Activated CD4-positive, alpha-beta T cell treated with anti-CD3 and anti-CD28 coated beads, Interleukin-2, amount 10 ng/mL, durations not matched to agents 7 days and 5 days (primary cell): ENCODE measurements around the gene CAP1. TPM values are rescaled to one million over a fixed set of nuclear protein-coding genes. Genes with fewer than 3 reads are reported as not detected.
"Not testable (repeated sequence)": the region's sequence is repeated elsewhere in the genome, so short reads cannot be mapped to it uniquely, and the experiment has no call there.

Experiments used
- CTCF ChIA-PET: fragments of 350-600 bp; sonication (Branson Sonifier 250); formaldehyde crosslinking; loops from one replicate; lab custom pipeline; 2021; ENCODE audit warnings: antibody characterized with exemption; lab: Charles Lee
- POLR2A ChIA-PET: fragments of 350-600 bp; sonication (Branson Sonifier 250); formaldehyde crosslinking; loops from one replicate; lab custom pipeline; 2021; ENCODE audit warnings: antibody characterized with exemption; lab: Charles Lee
- DNase-seq: peaks from one replicate; pipeline ENCODE4 v3.0.0-alpha.2; 2020
- H3K27ac Mint-ChIP-seq: one replicate; pipeline ENCODE4 v1.8.0; 2021; ENCODE audit warnings: mild to moderate bottlenecking, moderate library complexity, mixed read lengths
- H3K27me3 Mint-ChIP-seq: one replicate; pipeline ENCODE4 v1.8.0; 2021; ENCODE audit warnings: mixed read lengths
- H3K36me3 Mint-ChIP-seq: one replicate; pipeline ENCODE4 v1.8.0; 2021; ENCODE audit warnings: low read depth, mixed read lengths
- H3K4me1 Mint-ChIP-seq: one replicate; pipeline ENCODE4 v1.8.0; 2021; ENCODE audit warnings: mixed read lengths
- H3K4me3 Mint-ChIP-seq: one replicate; pipeline ENCODE4 v1.8.0; 2021; ENCODE audit warnings: mild to moderate bottlenecking, moderate library complexity, mixed read lengths
- H3K9me3 Mint-ChIP-seq: one replicate; pipeline ENCODE4 v1.8.0; 2021; ENCODE audit warnings: mixed read lengths
- total RNA-seq, 2 experiments: library from RNA; stranded (reverse); gene quantifications; one replicate each; pipeline ENCODE4 v1.2.3, GENCODE V29; 2021

The CAP1 gene, protein sequence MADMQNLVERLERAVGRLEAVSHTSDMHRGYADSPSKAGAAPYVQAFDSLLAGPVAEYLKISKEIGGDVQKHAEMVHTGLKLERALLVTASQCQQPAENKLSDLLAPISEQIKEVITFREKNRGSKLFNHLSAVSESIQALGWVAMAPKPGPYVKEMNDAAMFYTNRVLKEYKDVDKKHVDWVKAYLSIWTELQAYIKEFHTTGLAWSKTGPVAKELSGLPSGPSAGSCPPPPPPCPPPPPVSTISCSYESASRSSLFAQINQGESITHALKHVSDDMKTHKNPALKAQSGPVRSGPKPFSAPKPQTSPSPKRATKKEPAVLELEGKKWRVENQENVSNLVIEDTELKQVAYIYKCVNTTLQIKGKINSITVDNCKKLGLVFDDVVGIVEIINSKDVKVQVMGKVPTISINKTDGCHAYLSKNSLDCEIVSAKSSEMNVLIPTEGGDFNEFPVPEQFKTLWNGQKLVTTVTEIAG
- total RNA-seq: 100 to 1,000 TPM; 740 to 752 TPM

DNA sequence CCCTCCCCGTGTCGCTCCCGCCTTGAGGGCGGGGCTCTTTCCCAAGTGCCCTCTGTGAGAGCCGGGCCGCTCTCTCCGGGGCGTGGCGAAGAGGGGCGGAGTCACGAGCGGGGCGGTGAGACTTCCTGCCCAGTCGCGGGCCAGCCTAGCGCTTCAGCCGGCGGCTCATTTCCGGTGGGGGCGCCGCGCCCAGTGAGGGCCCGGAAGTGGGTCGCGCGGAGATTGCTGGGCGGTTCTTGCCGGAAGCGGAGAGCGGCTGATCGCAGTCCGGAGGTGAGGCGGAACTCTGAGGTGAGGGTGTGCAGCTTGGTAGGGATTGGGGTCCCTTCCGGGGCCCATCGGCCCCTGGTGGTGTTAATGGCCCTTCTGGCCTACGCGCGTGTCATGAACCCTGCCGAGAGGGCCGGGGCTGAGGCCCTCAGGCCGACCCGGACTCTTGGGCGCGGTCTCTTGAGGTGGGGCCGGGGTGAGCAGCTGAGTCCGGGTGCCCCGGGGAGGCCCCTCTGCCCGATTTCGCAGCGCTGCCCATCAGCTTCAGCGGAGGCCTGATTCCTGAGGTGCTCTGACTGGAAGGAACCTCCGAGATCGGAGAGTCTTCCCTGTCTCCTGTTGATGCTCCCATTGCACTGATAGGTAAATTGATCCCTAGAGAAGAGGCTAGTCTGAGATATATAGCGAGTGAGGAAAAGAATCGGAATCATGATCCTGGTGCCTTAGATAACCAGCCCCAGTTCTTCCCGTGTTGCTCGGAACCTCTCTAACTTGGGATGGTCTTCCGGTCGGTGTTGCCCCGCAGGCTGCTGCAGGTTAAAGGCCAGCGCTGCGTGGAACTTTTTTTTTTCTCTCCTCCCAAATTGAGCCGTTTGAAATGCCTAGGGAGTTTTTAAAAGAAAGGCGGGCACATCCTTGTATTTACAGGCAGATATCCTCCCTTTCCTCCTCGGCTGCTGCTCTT, at the start of gene CAP1:
Gene CAP1 (plus strand): TSS at position 219 of the 955 bp plus-strand sequence. CDS start 18,618 bp downstream, outside the sequence.
- peaks cover 67% of the 10 kb centered on the region for H3K4me1 Mint-ChIP-seq
- peaks cover 43% of the 10 kb centered on the region for H3K36me3 Mint-ChIP-seq
- H3K9me3 Mint-ChIP-seq: no peaks in the 10 kb centered on the region
- ChIA-PET POLR2A (interaction anchor here (0.6 kb wide), 1 partner anchor 650 kb away, joined by 3 read pairs; no protein-coding TSS in a partner anchor), CTCF (interaction anchor here (0.6 to 1.5 kb wide), 4 partner anchors 8 to 564 kb away, joined by 3 to 8 read pairs (median 4); no protein-coding TSS in a partner anchor)
- H3K4me3 Mint-ChIP-seq: peak within 1 kb of the TSS; percentile 91
- no peaks in the 10 kb centered on the region for H3K27me3 Mint-ChIP-seq
- DNase-seq: peak; percentile 100
- peak within 1 kb of the TSS; percentile 100 for H3K27ac Mint-ChIP-seq

DNA sequence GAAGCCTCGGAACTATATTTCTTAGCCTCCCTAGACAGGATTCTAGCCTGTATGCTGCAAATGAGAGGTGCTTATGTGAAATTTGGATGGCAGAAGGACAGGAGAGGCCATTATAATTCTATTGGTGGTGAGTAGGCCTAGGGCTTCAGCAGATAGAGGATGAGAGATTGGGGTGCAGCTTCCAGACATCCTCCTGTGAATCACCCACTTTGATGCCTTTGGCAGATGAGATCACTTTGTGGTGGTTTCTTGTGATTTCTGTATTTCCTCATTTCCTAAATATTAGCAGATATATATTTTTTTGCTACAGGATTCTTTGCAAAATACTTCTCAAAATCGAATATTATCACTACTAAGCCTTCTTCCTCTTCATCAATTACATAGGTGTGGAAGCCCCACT, 48.3 kb upstream of the CAP1 start:
- Mint-ChIP-seq H3K27me3 (no peaks in the 10 kb centered on the region), H3K4me3 (no peak overlapping the region), H3K36me3 (no peaks in the 10 kb centered on the region), H3K9me3 (no peaks in the 10 kb centered on the region), H3K27ac (no peak overlapping the region), H3K4me1 (peaks cover 10% of the 10 kb centered on the region)
- DNase-seq: no peak
- CTCF ChIA-PET: interaction anchor here (0.7 to 1.7 kb wide), 5 partner anchors 12 to 1061 kb away, joined by 3 to 4 read pairs (median 3); no protein-coding TSS in a partner anchor
- POLR2A ChIA-PET: no interaction called here

DNA sequence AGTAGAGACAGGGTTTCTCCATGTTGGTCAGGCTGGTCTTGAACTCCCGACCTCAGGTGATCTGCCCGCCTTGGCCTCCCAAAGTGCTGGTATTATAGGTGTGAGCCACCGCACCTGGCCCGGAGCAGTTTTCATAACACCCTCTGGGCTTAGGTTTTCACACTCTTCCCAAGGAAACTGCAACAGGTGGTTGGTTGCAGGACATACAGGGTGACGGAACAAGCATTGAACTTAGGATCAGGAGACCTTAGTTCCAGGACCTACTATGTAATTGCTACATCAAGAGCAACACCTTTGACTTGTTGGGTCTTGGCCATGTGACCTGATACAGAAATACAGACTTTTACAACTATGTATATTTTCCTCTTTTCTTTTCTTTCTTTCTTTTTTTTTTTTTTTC, 47.6 kb upstream of the CAP1 start:
- ChIA-PET POLR2A (no interaction called here), CTCF (interaction anchor here (0.7 to 1.2 kb wide), 3 partner anchors 11 to 107 kb away, joined by 3 to 4 read pairs (median 3); no protein-coding TSS in a partner anchor)

DNA sequence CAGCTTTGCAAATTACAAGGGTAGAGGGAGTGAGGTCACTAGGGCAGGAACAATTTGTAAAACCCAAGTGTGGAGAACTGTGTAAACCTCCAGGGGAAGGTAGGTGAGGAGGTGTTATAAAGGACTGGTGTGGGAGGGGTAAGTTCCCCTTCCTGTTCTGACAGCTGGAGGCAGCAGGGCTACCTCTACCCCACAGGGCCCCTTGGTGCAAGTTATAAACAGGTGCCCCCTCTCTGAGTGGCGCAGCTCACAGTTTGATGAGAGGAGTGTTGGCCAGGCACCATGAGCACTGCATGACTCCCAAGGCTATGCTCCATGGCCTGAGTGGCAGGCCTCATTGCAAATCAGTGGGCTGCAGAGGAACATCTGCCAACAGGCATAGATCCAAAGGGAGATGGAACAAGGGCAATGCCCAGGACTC, 44.5 kb upstream of the CAP1 start:
- Mint-ChIP-seq H3K4me3 (no peak overlapping the region), H3K4me1 (peaks cover 10% of the 10 kb centered on the region), H3K27me3 (no peaks in the 10 kb centered on the region), H3K9me3 (no peaks in the 10 kb centered on the region), H3K27ac (no peak overlapping the region), H3K36me3 (no peaks in the 10 kb centered on the region)
- ChIA-PET CTCF (interaction anchor here (0.9 kb wide), 1 partner anchor 22 kb away, joined by 3 read pairs; no protein-coding TSS in a partner anchor), POLR2A (no interaction called here)
- no peak for DNase-seq

More for the DNA sequence above, 47.6 kb upstream of the CAP1 start:
- no peaks in the 10 kb centered on the region for H3K27me3 Mint-ChIP-seq
- H3K27ac Mint-ChIP-seq: no peak overlapping the region
- no peak overlapping the region for H3K4me3 Mint-ChIP-seq
- peaks cover 10% of the 10 kb centered on the region for H3K4me1 Mint-ChIP-seq
- H3K9me3 Mint-ChIP-seq: no peaks in the 10 kb centered on the region
- no peak for DNase-seq
- no peaks in the 10 kb centered on the region for H3K36me3 Mint-ChIP-seq

DNA sequence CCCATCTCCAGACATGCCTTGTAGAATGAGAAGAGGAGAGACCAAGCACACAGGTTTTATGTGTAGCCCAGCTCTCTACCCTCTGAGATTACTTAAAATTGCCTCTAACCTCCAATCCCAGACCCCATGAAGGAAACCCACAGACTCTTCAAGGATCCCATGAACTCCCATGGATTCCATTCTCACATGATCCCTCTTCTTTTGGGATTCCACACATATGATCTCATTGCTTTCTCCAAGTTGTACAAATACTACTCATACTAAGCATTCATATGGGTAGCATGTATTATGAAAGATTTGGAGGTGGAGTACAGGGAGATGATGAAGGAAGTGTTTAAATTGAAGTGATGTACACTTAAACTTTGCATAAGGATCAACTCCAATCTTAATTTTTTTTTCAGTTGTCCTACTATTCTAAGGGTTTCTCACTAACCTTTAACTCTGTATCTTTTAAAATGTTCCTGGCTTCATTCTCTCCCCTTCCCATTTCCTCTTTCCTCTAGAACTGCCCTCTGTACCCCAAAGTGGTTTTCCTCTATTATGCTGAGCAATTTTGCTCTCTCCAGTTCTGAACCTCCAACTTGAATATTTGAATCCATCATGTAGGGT, 44.0 kb upstream of the CAP1 start:
- Mint-ChIP-seq H3K27ac (no peak overlapping the region), H3K4me1 (peaks cover 10% of the 10 kb centered on the region), H3K27me3 (no peaks in the 10 kb centered on the region), H3K9me3 (no peaks in the 10 kb centered on the region), H3K36me3 (no peaks in the 10 kb centered on the region), H3K4me3 (no peak overlapping the region)
- ChIA-PET CTCF (interaction anchor here (0.9 kb wide), 1 partner anchor 23 kb away, joined by 3 read pairs; no protein-coding TSS in a partner anchor), POLR2A (no interaction called here)
- no peak for DNase-seq

DNA sequence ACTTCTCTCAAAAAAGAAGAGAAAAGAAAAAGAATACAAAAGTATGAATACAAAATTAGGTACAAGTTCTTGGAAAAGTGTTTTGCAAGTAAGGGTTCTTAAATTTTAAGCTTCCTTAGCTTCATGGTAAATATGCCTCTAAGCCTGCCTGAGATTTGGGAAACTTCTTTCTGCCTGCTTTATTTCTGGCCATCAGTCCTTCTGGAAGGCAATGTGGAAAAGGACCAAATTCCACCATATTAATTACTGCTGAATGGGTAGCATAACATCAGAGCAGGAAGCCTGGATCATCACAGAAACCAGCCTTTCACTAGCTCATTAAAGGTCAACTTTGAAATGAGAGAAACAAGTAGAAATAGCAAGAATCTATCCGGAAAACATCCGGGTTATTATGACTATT, 39.1 kb upstream of the CAP1 start:
- H3K4me1 Mint-ChIP-seq: peaks cover 3% of the 10 kb centered on the region
- ChIA-PET CTCF (interaction anchor here (0.7 to 1.2 kb wide), 3 partner anchors 27 to 36 kb away, joined by 3 to 4 read pairs (median 3); no protein-coding TSS in a partner anchor), POLR2A (no interaction called here)
- no peak overlapping the region for H3K27ac Mint-ChIP-seq
- H3K9me3 Mint-ChIP-seq: peaks cover 3% of the 10 kb centered on the region
- H3K36me3 Mint-ChIP-seq: no peaks in the 10 kb centered on the region
- no peak for DNase-seq
- H3K4me3 Mint-ChIP-seq: no peak overlapping the region
- H3K27me3 Mint-ChIP-seq: peaks cover 8% of the 10 kb centered on the region

DNA sequence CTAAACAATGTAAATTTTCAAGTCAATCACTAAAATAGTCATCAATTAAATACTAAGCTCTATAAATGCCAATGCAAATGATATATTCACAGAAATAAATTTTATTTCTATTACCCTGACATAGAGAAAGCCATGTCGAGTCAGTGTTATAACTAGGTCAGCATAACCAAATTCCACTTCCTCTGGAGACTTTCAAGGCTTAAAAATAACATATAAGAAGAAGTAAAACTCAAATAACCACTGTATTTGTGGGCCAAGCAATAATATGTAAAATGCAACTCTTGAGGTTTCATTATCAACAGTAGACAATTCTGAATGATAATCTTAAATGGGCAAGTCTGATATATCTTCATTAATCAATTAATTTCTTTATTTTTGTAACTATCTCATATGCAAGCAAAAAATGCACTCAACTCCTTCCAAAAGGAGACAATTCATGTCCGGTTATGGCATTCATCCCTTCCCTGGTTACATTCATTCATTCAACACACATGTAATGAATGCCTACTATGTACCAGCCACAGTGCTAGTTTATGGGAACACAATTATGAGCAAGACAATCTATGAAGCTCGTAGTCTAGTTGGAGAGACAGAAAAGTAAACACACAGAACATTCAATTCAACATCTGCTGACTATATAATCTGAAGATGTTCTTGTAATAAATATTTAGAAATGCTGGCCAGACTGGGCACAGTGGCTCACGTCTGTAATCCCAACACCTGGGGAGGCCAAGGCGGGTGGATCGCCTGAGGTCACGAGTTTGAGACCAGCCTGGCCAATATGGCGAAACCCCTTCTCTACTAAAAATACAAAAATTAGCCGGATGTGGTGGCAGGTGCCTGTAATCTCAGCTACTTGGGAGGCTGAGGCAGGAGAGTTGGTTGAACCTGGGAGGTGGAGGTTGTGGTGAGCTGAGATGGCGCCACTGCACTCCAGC, 37.1 kb upstream of the CAP1 start:
- CTCF ChIA-PET: interaction anchor here (1.0 to 1.5 kb wide), 2 partner anchors 11 to 186 kb away, joined by 3 read pairs; no protein-coding TSS in a partner anchor
- Mint-ChIP-seq H3K27ac (no peak overlapping the region), H3K27me3 (peaks cover 8% of the 10 kb centered on the region), H3K36me3 (no peaks in the 10 kb centered on the region), H3K4me1 (peaks cover 2% of the 10 kb centered on the region), H3K4me3 (no peak overlapping the region), H3K9me3 (peaks cover 3% of the 10 kb centered on the region)
- DNase-seq: no peak
- POLR2A ChIA-PET: no interaction called here

DNA sequence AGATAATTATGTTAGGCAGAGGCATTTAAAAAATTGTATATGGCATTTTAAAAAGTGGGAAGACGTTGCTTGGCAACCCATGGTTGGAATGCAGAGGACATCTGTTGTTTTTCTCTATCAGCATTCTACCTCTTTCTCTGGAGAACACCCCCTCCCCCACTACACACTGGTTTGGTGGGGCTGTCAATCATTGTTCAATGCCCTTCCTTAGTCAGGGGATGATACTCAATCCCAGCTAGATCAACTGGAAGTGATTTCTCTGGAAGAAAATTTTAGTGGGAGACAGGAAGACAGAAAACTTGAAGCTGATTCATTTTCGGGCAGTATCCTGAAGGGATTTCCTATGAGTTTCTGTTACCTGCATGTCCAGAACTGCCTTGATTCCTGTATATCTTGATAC, 35.7 kb upstream of the CAP1 start:
- peaks cover 3% of the 10 kb centered on the region for H3K9me3 Mint-ChIP-seq
- no peak overlapping the region for H3K4me3 Mint-ChIP-seq
- no peaks in the 10 kb centered on the region for H3K36me3 Mint-ChIP-seq
- ChIA-PET POLR2A (no interaction called here), CTCF (interaction anchor here (1.1 kb wide), 1 partner anchor 16 kb away, joined by 3 read pairs; no protein-coding TSS in a partner anchor)
- no peak overlapping the region for H3K27ac Mint-ChIP-seq
- no peak for DNase-seq
- peaks cover 8% of the 10 kb centered on the region for H3K27me3 Mint-ChIP-seq
- peaks cover 2% of the 10 kb centered on the region for H3K4me1 Mint-ChIP-seq

DNA sequence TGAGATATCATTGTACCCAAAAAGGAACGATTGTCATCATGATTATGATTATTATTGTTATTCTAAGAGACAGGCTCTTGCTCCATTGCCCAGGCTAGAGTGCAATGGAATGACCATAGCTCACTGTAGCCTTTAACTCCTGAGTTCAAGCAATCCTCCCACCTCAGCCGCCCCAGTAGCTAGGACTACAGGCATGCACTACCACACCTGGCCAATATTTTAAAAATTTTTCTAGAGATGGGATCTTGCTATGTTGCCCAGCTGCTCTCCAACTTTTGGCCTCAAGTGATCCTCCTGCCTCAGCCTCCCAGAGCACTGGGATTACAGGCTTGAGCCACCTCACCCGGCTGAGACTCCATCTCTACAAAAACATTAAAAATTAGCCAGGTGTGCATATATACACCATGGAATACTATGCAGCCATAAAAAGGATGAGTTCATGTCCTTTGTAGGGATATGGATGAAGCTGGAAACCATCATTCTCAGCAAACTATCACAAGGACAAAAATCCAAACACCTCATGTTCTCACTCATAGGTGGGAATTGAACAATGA, 33.0 kb upstream of the CAP1 start:
- H3K27ac Mint-ChIP-seq, CTCF ChIA-PET, H3K4me3 Mint-ChIP-seq, H3K36me3 Mint-ChIP-seq, DNase-seq, H3K4me1 Mint-ChIP-seq, H3K27me3 Mint-ChIP-seq, POLR2A ChIA-PET: not testable (repeated sequence)
- H3K9me3 Mint-ChIP-seq: peaks cover 11% of the 10 kb centered on the region

DNA sequence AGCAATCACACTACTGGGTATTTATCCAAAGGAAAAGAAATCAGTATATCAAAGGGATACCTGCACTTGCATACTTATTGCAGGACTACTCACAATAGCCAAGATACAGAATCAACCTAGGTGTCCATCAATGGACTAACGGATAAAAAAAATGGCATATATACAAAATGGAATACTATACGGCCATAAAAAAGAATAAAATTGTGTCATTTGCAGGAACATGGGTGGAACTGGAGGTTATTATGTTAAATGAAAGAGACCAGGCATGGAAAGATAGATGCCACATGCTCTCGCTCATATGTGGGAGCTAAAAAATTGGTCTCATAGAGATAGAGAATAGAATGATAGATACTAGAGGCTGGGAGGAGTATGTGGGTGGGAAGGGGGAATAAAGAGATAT, 29.3 kb upstream of the CAP1 start:
- Mint-ChIP-seq H3K27ac (no peak overlapping the region), H3K9me3 (peaks cover 8% of the 10 kb centered on the region), H3K27me3 (no peaks in the 10 kb centered on the region), H3K36me3 (no peaks in the 10 kb centered on the region), H3K4me1 (no peaks in the 10 kb centered on the region), H3K4me3 (no peak overlapping the region)
- CTCF ChIA-PET: no interaction called here
- DNase-seq: no peak
- POLR2A ChIA-PET: no interaction called here

DNA sequence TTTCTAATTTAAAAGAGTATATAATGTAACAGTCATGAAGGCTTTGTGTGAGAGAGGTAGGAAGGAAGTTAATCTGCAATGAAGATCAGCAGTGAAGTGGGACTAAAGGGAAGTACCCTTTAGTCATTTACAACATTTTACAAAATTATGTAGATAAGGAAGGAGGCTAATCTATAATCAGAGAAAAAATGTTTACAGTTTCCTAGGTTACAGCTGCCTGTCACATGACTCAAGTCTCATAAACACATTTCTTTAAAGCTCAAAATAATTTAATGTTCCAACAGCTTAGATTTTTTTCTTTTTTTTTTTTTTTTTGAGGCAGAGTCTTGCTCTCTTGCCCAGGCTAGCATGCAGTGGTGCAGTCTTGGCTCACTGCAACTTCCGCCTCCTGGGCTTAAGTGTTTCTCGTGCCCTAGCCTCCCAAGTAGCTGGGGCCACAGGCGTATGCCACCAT, 26.2 kb upstream of the CAP1 start:
- Mint-ChIP-seq H3K27ac (no peak overlapping the region), H3K27me3 (peaks cover 2% of the 10 kb centered on the region)
- POLR2A ChIA-PET: no interaction called here

More for the DNA sequence above, 26.2 kb upstream of the CAP1 start:
- no peak for DNase-seq
- CTCF ChIA-PET: interaction anchor here (1.1 kb wide), 1 partner anchor 144 kb away, joined by 4 read pairs; no protein-coding TSS in a partner anchor
- Mint-ChIP-seq H3K36me3 (peaks cover 3% of the 10 kb centered on the region), H3K4me1 (no peaks in the 10 kb centered on the region), H3K9me3 (peaks cover 9% of the 10 kb centered on the region), H3K4me3 (no peak overlapping the region)
